Stimulated activated CD8-positive, alpha-beta memory T cell treated with anti-CD3 and anti-CD28 coated beads, Interleukin-15, amount 100 ng/mL, for 48 hours (primary cell): ENCODE results near the gene KRR1.
A peak's percentile ranks its signal among the peaks of the same experiment; 100 is the strongest.
"Not testable (repeated sequence)": the region's sequence is repeated elsewhere in the genome, so short reads cannot be mapped to it uniquely, and the experiment has no call there.

Experiments used
- DNase-seq, 2 donors: peaks; one replicate each; pipeline ENCODE4 v3.0.0-alpha.2; 2020; ENCODE audit warnings: low read depth in 2 of 2

The KRR1 gene

DNA sequence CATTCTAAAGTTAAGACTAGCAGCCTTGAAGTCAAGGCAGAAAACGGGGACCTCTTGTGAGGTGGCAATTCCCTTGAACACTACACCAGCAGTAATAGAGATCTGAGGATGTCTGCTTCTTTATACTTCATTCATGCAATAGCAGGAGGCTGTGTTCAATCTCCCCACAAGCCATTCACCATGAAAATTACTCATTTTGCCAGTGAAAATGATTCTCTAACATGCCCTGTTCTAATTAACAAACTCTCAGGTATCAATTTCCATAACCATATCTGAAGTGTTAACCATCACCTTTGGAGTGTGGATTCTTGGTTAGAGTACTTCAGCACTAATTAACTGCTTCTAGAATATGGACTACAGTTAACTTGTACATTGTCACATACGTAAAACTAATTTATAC lies 34.3 kb downstream of the KRR1 start:
- DNase-seq = no peak

DNA sequence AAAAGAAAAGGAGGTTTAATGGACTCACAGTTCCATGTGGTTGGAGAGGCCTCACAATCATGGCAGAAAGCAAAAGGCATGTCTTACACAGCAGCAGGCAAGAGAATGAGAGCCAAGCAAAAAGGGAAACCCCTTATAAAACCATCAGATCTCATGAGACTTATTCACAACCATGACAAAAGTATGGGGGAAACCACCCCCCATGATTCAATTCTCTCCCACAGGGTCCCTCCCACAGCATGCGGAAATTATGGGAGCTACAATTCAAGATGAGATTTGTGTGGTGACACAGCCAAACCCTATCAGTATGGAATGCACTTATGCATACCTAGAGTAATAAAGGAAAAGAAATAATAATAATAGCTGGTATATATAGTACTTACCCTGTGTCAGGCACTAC lies 35.3 kb downstream of the KRR1 start:
- DNase-seq = peak in 1 of 2 donors; percentile 42

GRCh38 chr12:75474116-75474515 lies 37.3 kb downstream of the KRR1 start:
- DNase-seq = no peak

- no peak for DNase-seq
Observed at GRCh38 chr12:75471902-75472890, 39.2 kb downstream of the KRR1 start.

DNA sequence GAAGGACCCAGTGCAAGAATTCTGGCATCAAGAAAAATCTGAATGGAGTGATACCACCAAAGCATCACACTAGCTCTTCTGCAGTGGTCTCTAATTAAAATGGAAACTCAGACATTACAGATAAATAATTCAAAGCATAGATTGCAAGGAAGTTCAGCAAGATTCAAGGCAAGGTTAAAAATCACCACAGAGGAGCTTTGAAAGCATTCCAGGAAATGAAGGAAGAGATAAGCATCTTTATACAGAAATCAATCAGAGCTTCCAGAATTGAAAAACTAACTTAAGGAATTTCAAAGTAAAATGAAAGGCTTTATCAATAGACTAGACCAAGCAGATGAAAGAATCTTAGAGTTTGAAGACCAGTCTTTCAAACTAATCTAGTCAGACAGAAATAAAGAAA lies 51.2 kb downstream of the KRR1 start:
- no peak for DNase-seq

GRCh38 chr12:75459755-75460154 lies 51.7 kb downstream of the KRR1 start:
- DNase-seq = no peak

DNA sequence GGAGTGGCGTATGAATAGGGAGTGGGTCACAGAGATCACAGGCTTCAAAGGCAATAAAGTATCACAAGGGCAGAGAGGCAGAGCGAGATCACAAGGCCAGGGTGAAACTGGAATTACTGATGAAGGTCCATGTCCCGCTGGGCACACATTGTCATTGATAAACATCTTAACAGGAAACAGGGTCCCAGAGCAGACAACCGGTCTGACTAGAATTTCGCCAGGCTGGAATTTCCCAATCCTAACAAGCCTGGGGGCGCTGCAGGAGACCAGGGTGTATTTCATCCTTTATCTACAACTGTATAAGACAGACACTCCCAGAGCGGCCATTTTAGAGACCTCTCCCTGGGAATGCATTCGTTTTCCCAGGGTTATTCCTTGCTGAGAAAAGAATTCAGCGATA lies 53.5 kb downstream of the KRR1 start:
- DNase-seq = not testable (repeated sequence)

- DNase-seq = no peak
Observed at GRCh38 chr12:75457191-75457590, 54.2 kb downstream of the KRR1 start.

DNA sequence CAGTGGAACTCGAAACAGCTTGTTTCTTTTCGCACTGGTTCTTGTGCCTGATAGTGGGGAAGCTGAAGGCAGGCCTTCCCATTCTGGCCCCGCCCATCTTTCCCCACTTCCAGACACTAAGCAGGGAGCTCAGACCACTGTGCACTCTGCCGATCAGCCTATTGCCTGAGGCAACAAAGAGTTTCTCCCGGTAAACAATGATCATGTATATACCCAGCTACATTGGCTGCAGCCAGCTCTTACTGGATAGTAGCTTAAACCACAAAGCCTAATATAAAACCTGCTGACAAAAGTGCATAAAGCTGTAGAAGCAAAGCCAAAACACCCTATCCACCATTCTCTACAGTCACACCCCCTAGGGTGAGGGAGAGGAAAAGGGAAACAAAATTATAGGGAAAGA lies 55.6 kb downstream of the KRR1 start:
- DNase-seq = no peak

GRCh38 chr12:75452675-75453330 lies 58.6 kb downstream of the KRR1 start:
- no peak for DNase-seq

DNA sequence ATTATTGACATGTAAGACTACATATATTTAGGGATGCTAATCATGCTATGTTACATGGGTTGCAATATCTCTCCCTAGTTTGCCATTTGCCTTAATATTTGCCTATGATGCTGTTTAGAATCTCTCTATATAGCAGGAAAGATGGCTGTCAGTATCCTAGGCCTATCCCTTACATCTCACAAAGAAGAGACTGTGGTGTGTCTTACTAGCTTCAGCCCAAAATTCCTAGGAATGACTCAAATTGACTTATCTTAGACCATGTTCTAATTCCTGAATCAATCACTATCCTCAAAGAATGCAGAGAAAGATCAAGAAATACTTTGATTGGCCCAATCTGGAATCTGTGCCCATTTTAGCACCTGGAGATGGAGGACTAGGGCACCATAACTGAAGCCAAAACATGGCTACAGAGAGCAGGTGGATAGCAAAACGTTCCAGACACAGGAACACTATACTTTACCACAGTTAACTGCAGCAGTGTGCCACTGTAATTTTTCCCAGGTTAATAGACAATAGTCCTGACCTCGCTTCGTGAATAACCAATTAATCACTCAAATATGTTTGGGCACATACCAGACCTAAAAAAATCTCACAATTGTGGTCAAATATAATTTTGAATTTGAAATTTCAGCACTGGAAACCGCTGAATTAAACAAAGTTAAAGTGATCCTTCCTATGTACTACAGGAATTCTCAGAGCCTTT lies 63.6 kb downstream of the KRR1 start:
- no peak for DNase-seq

- no peak for DNase-seq
Observed at GRCh38 chr12:75446857-75447256, 64.6 kb downstream of the KRR1 start.

DNA sequence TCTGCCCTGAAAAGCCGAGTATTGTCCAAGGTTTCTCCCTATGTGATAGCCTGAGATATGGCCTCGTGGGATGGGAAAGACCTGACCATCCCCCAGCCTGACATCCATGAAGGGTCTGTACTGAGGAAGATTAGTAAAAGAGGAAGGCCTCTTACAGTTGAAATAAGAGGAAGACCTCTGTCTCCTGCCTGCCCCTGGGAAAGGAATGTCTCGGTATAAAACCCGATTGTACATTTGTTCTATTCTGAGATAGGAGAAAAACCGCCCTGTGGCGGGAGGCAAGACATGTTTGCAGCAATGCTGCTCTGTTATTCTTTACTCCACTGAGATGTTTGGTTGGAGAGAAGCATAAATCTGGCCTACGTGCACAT lies 66.3 kb downstream of the KRR1 start:
- DNase-seq = not testable (repeated sequence)

- no peak for DNase-seq
Observed at GRCh38 chr12:75444429-75445136, 66.8 kb downstream of the KRR1 start.

GRCh38 chr12:75443709-75444108 lies 67.7 kb downstream of the KRR1 start:
- no peak for DNase-seq

GRCh38 chr12:75442454-75442853 lies 69.0 kb downstream of the KRR1 start:
- not testable (repeated sequence) for DNase-seq

DNA sequence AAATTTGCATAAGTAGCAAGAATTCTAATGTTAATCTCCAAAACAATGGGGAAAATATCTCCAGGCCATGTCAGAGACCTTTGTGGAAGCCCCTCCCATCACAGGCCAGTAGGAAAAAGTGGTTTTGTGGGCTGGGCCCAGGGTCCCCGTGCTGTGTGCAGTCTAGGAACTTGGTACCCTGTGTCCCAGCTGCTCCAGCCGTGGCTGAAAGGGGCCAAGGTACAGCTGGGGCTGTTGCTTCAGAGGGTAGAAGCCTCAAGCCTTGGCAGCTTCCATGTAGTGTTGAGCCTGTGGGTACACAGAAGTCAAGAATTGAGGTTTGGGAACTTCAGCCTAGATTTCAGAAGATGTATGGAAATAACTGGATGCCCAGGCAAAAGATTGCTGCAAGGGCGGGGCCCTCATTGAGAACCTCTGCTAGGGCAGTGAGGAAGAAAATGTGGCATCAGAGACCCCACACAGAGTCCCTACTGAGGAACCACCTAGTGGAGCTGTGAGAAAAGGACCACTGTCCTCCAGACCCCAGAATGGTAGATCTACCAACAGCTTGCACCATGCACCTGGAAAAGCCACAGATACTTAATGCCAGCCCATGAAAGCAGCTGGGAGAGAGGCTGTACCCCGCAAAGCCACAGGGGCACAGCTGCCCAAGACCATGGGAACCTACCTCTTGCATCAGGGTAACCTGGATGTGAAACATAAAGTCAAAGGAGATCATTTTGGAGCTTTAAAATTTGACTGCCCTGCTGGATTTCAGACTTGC lies 69.5 kb downstream of the KRR1 start:
- DNase-seq = not testable (repeated sequence)
